Common myeloid progenitor, CD34-positive (primary cell): Measurements from ENCODE around the gene PRRT2.

ENCODE experiments used
- CTCF ChIA-PET: fragments of 350-600 bp; sonication (Branson Sonifier 250); formaldehyde crosslinking; loops from one replicate; lab custom pipeline; 2021; ENCODE audit warnings: antibody characterized with exemption; lab: Charles Lee
- POLR2A ChIA-PET: fragments of 350-600 bp; sonication (Branson Sonifier 250); formaldehyde crosslinking; loops from one replicate; lab custom pipeline; 2021; ENCODE audit warnings: antibody characterized with exemption; lab: Charles Lee
- DNase-seq, 3 donors: peaks; one replicate each; pipeline versions ENCODE4 v3.0.0 to v3.0.0-alpha.2; 2013
- H3K27ac ChIP-seq, 2 experiments: 1 replicate in 1 of 2; 2 replicates in 1 of 2; pipeline ENCODE4 v1.7.0; 2013; ENCODE audit warnings: inconsistent platforms in 2 of 2, low read length in 2 of 2, mild to moderate bottlenecking in 2 of 2, low read depth in 1 of 2, moderate library complexity in 1 of 2; ENCODE audit not compliant: severe bottlenecking in 2 of 2, insufficient read depth in 1 of 2, poor library complexity in 1 of 2
- H3K27me3 ChIP-seq, 5 experiments: replicated peaks in 2 of 5; 1 replicate in 3 of 5; 2 replicates in 2 of 5; pipeline versions ENCODE4 v1.6.1 to v1.7.0; 2013; ENCODE audit warnings: low read length in 4 of 5, mild to moderate bottlenecking in 2 of 5, moderate library complexity in 2 of 5, inconsistent platforms in 1 of 5; ENCODE audit not compliant: insufficient read depth in 5 of 5, control insufficient read depth in 4 of 5
- H3K36me3 ChIP-seq, 4 experiments: 1 replicate in 2 of 4; 2 replicates in 2 of 4; pipeline versions ENCODE4 v1.6.1 to v1.7.0; 2013; ENCODE audit warnings: low read length in 3 of 4, control low read depth in 1 of 4, mild to moderate bottlenecking in 1 of 4; ENCODE audit not compliant: control insufficient read depth in 4 of 4, insufficient read depth in 4 of 4
- H3K4me1 ChIP-seq, 4 experiments: 1 replicate in 3 of 4; 2 replicates in 1 of 4; pipeline versions ENCODE4 v1.6.1 to v1.7.1; 2013; ENCODE audit warnings: low read length in 3 of 4, mild to moderate bottlenecking in 3 of 4, control low read depth in 1 of 4, inconsistent platforms in 1 of 4, moderate library complexity in 1 of 4; ENCODE audit not compliant: control insufficient read depth in 4 of 4, insufficient read depth in 4 of 4; ENCODE audit errors: control extremely low read depth in 1 of 4
- H3K4me3 ChIP-seq, 7 experiments: 1 replicate in 4 of 7; 2 replicates in 3 of 7; pipeline versions ENCODE4 v1.5.1 to v1.7.0; 2013; ENCODE audit warnings: mild to moderate bottlenecking in 7 of 7, low read length in 6 of 7, moderate library complexity in 6 of 7, inconsistent platforms in 2 of 7, low read depth in 2 of 7, control low read depth in 1 of 7; ENCODE audit not compliant: insufficient read depth in 4 of 7, control insufficient read depth in 1 of 7; ENCODE audit errors: extremely low read depth in 1 of 7
- H3K9me3 ChIP-seq, 5 experiments: 1 replicate in 4 of 5; 2 replicates in 1 of 5; pipeline versions ENCODE4 v1.6.1 to v1.7.1; 2013; ENCODE audit warnings: low read length in 4 of 5, mild to moderate bottlenecking in 2 of 5, inconsistent platforms in 1 of 5, low read depth in 1 of 5, moderate library complexity in 1 of 5; ENCODE audit not compliant: control insufficient read depth in 4 of 5, insufficient read depth in 2 of 5; ENCODE audit errors: control extremely low read depth in 1 of 5
- WGBS: methylation state at CpG from one replicate; pipeline ENCODE4 v1.1.5; 2013; ENCODE audit not compliant: insufficient coverage; 5-methylcytosine and 5-hydroxymethylcytosine counted together

The PRRT2 gene

GRCh38 chr16:29850998-29851397 is 39.0 kb downstream of the PRRT2 start:
- Histone ChIP-seq H3K4me3 (no peak overlapping the region), H3K9me3 (no peaks in the 10 kb centered on the region), H3K27me3 (no peaks in the 10 kb centered on the region), H3K27ac (no peak overlapping the region), H3K4me1 (no peaks in the 10 kb centered on the region), H3K36me3 (peaks cover 0 to 15% (median 6%) of the 10 kb centered on the region in 4 experiments)
- ChIA-PET CTCF (no interaction called here), POLR2A (interaction anchor here (0.6 kb wide), 1 partner anchor 11 kb away, joined by 5 read pairs; no protein-coding TSS in a partner anchor)
- DNase-seq = no peak
- WGBS = no CpG with 5 or more reads among the region's 3 CpGs

- Histone ChIP-seq H3K27me3 (no peaks in the 10 kb centered on the region), H3K4me1 (no peaks in the 10 kb centered on the region), H3K36me3 (peaks cover 0 to 1% (median under 1%) of the 10 kb centered on the region in 4 experiments), H3K4me3 (no peak overlapping the region), H3K9me3 (no peaks in the 10 kb centered on the region), H3K27ac (no peak overlapping the region)
- ChIA-PET POLR2A (no interaction called here), CTCF (interaction anchor here (0.6 kb wide), 1 partner anchor 23 kb away, joined by 6 read pairs; no protein-coding TSS in a partner anchor)
- no peak for DNase-seq
- 100% methylated on average over 2 of the region's 7 CpGs for WGBS
These were observed 40.7 kb downstream of the PRRT2 start for GRCh38 chr16:29852654-29853053.

- CTCF ChIA-PET = interaction anchor here (1.2 kb wide), 1 partner anchor 35 kb away, joined by 3 read pairs; the partner anchor contains the start of gene MVP
- no peaks in the 10 kb centered on the region for H3K9me3 ChIP-seq
- POLR2A ChIA-PET = no interaction called here
These were observed 42.6 kb downstream of the PRRT2 start for GRCh38 chr16:29854520-29855100.

GRCh38 chr16:29857133-29857760 is 45.3 kb downstream of the PRRT2 start:
- peaks cover 0 to 9% (median 6%) of the 10 kb centered on the region in 4 experiments for H3K4me1 ChIP-seq
- no peak overlapping the region for H3K27ac ChIP-seq
- ChIA-PET CTCF (interaction anchor here (0.6 to 1.3 kb wide), 5 partner anchors 9 to 181 kb away, joined by 3 to 4 read pairs (median 3); no protein-coding TSS in a partner anchor), POLR2A (interaction anchor here (0.7 kb wide), 1 partner anchor 30 kb away, joined by 3 read pairs; no protein-coding TSS in a partner anchor)
- WGBS = 98% methylated on average over 5 of the region's 7 CpGs
- no peaks in the 10 kb centered on the region for H3K27me3 ChIP-seq
- no peak for DNase-seq
- no peak overlapping the region for H3K4me3 ChIP-seq
- no peaks in the 10 kb centered on the region for H3K9me3 ChIP-seq
- H3K36me3 ChIP-seq = peaks cover 10 to 32% (median 21%) of the 10 kb centered on the region in 4 experiments

More at GRCh38 chr16:29854520-29855100, 42.6 kb downstream of the PRRT2 start:
- peaks cover 3 to 15% (median 9%) of the 10 kb centered on the region in 4 experiments for H3K36me3 ChIP-seq
- 100% methylated on average over 4 of the region's 5 CpGs for WGBS
- DNase-seq = no peak
- no peak overlapping the region for H3K4me3 ChIP-seq
- H3K27me3 ChIP-seq = no peaks in the 10 kb centered on the region
- no peaks in the 10 kb centered on the region for H3K4me1 ChIP-seq
- H3K27ac ChIP-seq = no peak overlapping the region

GRCh38 chr16:29858149-29858849 is 46.3 kb downstream of the PRRT2 start:
- peaks cover 0 to 13% (median 11%) of the 10 kb centered on the region in 4 experiments for H3K4me1 ChIP-seq
- H3K27me3 ChIP-seq = no peaks in the 10 kb centered on the region
- 94% methylated on average over 5 of the region's 10 CpGs for WGBS
- H3K9me3 ChIP-seq = no peaks in the 10 kb centered on the region
- ChIA-PET CTCF (interaction anchor here (2.1 kb wide), 1 partner anchor 10 kb away, joined by 14 read pairs; no protein-coding TSS in a partner anchor), POLR2A (interaction anchor here (0.7 kb wide), 1 partner anchor 31 kb away, joined by 3 read pairs; no protein-coding TSS in a partner anchor)
- no peak overlapping the region for H3K27ac ChIP-seq
- H3K4me3 ChIP-seq = no peak overlapping the region
- no peak for DNase-seq
- peaks cover 10 to 32% (median 21%) of the 10 kb centered on the region in 4 experiments for H3K36me3 ChIP-seq

GRCh38 chr16:29858974-29859373 is 47.0 kb downstream of the PRRT2 start:
- Histone ChIP-seq H3K36me3 (peaks cover 10 to 32% (median 21%) of the 10 kb centered on the region in 4 experiments), H3K27me3 (no peaks in the 10 kb centered on the region), H3K4me3 (no peak overlapping the region), H3K9me3 (no peaks in the 10 kb centered on the region), H3K4me1 (peaks cover 0 to 17% (median 13%) of the 10 kb centered on the region in 4 experiments), H3K27ac (no peak overlapping the region)
- POLR2A ChIA-PET = no interaction called here
- DNase-seq = no peak
- CTCF ChIA-PET = interaction anchor here (2.1 kb wide), 1 partner anchor 11 kb away, joined by 14 read pairs; no protein-coding TSS in a partner anchor
- 98% methylated on average over 16 of the region's 19 CpGs for WGBS
